ENCODE data around the gene CHMP4A. TPM values are rescaled to one million over a fixed set of nuclear protein-coding genes. Genes with fewer than 3 reads are reported as not detected.

The CHMP4A gene
- total RNA-seq, 2 donors from 2014 or later, result 61.5 to 66.8 TPM

- Histone ChIP-seq H3K36me3 (no peaks in the 10 kb centered on the region), H3K27me3 (replicated peaks; ENCODE audit: insufficient read depth) (no peaks in the 10 kb centered on the region), H3K4me3 (no peak overlapping the region), H3K27ac (no peak overlapping the region), H3K4me1 (replicated peaks) (no peaks in the 10 kb centered on the region), H3K9me3 (no peaks in the 10 kb centered on the region)
- TF ChIP-seq POLR2AphosphoS5 (IDR thresholded peaks at IDR 0.05), result no peak
- no peak for TF ChIP-seq POLR2A (IDR thresholded peaks at IDR 0.05)
- TF ChIP-seq, protein P1, sequence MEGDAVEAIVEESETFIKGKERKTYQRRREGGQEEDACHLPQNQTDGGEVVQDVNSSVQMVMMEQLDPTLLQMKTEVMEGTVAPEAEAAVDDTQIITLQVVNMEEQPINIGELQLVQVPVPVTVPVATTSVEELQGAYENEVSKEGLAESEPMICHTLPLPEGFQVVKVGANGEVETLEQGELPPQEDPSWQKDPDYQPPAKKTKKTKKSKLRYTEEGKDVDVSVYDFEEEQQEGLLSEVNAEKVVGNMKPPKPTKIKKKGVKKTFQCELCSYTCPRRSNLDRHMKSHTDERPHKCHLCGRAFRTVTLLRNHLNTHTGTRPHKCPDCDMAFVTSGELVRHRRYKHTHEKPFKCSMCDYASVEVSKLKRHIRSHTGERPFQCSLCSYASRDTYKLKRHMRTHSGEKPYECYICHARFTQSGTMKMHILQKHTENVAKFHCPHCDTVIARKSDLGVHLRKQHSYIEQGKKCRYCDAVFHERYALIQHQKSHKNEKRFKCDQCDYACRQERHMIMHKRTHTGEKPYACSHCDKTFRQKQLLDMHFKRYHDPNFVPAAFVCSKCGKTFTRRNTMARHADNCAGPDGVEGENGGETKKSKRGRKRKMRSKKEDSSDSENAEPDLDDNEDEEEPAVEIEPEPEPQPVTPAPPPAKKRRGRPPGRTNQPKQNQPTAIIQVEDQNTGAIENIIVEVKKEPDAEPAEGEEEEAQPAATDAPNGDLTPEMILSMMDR (IDR thresholded peaks at IDR 0.05), result no peak
- intact Hi-C loops (cut with DNase I), result no loop called here
- WGBS, result 88% methylated on average over 7 of the region's 7 CpGs
- DNase-seq (ENCODE audit: low spot score), result no peak
These were observed 40.6 kb upstream of the CHMP4A start for GRCh38 chr14:24253936-24254335.

GRCh38 chr14:24252289-24253124 is 39.2 kb upstream of the CHMP4A start:
- no peaks in the 10 kb centered on the region for H3K9me3 ChIP-seq
- TF ChIP-seq, protein P1 (IDR thresholded peaks at IDR 0.05), result no peak
- no peak for TF ChIP-seq POLR2A (IDR thresholded peaks at IDR 0.05)
- TF ChIP-seq POLR2AphosphoS5 (IDR thresholded peaks at IDR 0.05), result no peak
- H3K36me3 ChIP-seq, result no peaks in the 10 kb centered on the region
- no peaks in the 10 kb centered on the region for H3K27me3 ChIP-seq (replicated peaks; ENCODE audit: insufficient read depth)
- H3K4me3 ChIP-seq, result no peak overlapping the region
- no peaks in the 10 kb centered on the region for H3K4me1 ChIP-seq (replicated peaks)
- DNase-seq (ENCODE audit: low spot score), result no peak
- intact Hi-C loops (cut with DNase I), result no loop called here
- 75% methylated on average over 11 of the region's 11 CpGs for WGBS
- no peak overlapping the region for H3K27ac ChIP-seq

GRCh38 chr14:24251880-24252288 is 38.6 kb upstream of the CHMP4A start:
- no peaks in the 10 kb centered on the region for H3K9me3 ChIP-seq
- no peak for DNase-seq (ENCODE audit: low spot score)
- no peak overlapping the region for H3K4me3 ChIP-seq
- no peaks in the 10 kb centered on the region for H3K4me1 ChIP-seq (replicated peaks)
- H3K36me3 ChIP-seq, result no peaks in the 10 kb centered on the region
- WGBS, result 91% methylated on average over 1 of the region's 1 CpG
- H3K27me3 ChIP-seq (replicated peaks; ENCODE audit: insufficient read depth), result no peaks in the 10 kb centered on the region
- intact Hi-C loops (cut with DNase I), result no loop called here
- TF ChIP-seq POLR2A (IDR thresholded peaks at IDR 0.05) (no peak), POLR2AphosphoS5 (IDR thresholded peaks at IDR 0.05) (no peak)
- TF ChIP-seq, protein P1 (IDR thresholded peaks at IDR 0.05), result no peak
- no peak overlapping the region for H3K27ac ChIP-seq

DNA sequence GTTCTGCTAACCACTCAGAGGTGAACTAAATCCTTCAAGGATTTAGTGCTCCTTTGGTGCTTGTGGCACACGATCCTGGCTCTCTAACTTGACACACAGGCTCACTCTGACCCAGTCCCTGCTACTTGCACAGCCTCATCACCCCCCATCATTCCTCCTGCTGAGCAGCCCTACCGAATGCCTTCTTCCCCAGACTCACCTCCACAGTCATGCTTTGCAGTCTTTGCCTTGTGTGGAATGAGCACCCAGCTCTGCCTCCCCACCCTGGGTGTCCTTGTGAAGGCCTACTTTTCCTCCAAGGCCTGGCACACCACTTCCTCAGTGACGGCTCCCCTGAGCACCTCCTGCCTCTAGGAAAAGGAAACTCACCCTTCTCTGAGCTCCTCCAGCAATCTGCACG is 37.1 kb upstream of the CHMP4A start:
- no peak for DNase-seq (ENCODE audit: low spot score)
- intact Hi-C loops (cut with DNase I), result no loop called here
- no peak overlapping the region for H3K4me3 ChIP-seq
- no peaks in the 10 kb centered on the region for H3K27me3 ChIP-seq (replicated peaks; ENCODE audit: insufficient read depth)
- WGBS, result 57% methylated on average over 4 of the region's 4 CpGs
- H3K4me1 ChIP-seq (replicated peaks), result no peaks in the 10 kb centered on the region
- no peak overlapping the region for H3K27ac ChIP-seq
- H3K36me3 ChIP-seq, result no peaks in the 10 kb centered on the region
- TF ChIP-seq POLR2A (IDR thresholded peaks at IDR 0.05) (no peak), POLR2AphosphoS5 (IDR thresholded peaks at IDR 0.05) (no peak)
- TF ChIP-seq, protein P1 (IDR thresholded peaks at IDR 0.05), result no peak
- no peaks in the 10 kb centered on the region for H3K9me3 ChIP-seq

Measured in prostate gland (tissue), 2 donors.